Stimulated activated CD4-positive, alpha-beta T cell treated with anti-CD3 and anti-CD28 coated beads, Interleukin-2, amount 100 ng/mL, for 48 hours (primary cell): ENCODE data around the gene COMT.
"Not testable (repeated sequence)": the region's sequence is repeated elsewhere in the genome, so short reads cannot be mapped to it uniquely, and the experiment has no call there.

Source experiments
- DNase-seq, 2 donors: peaks; one replicate each; pipeline ENCODE4 v3.0.0-alpha.2; 2020

The COMT gene

DNA sequence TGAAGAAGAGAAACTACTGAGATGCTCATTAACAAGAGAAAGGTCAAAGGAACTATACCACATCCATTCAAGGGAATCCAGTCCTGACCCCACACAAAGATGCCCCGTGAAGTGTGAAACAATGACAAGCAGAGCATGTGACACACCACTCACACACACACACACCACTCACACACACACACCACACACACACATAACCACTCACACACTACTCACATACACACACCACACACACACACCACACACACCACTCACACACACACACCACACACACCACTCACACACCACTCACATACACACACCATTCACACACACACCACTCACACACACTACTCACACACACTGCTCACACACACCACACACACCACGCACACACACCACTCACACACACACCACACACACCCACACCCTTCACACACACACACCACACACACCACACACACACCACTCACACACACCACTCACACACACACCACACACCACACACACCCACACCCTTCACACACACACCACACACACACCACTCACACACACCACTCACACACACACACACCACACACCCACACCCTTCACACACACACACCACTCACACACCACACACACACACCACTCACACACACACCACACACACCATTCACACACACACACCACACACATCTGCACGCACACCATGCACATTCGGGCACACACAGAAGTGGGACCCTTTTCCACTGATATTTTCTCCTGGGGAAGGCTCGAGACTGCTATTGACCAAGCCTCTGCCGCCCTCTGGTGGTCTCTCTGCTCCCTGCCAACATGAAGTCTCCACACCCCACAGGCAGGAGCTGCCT is 32.0 kb upstream of the COMT start:
- DNase-seq = peak; percentile 81 to 85

DNA sequence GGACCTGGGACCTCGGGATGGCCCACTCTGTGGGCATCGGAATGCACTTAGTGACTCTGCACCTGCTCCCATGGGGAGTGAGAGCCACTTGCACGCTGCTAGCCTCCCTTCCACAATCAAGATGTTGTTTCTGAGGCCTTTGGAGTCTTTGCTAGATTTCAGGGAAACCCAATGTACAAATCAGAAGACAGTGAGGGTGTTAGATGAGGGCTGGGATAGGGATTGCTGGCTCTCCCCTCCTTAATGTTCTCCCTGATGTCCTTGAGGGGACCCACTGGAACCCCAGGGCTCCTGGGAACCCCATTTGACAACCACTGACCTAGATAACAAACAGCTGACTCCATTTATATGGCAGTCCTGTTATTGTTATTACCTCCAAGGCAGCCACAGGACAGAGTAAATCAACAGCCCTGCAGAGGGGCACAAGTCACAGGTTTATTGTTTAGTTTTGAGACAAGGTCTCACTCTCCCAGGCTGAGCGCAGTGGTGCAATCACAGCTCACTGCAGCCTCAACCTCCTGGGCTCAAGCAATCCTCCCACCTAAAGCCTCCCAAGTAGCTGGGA is 31.3 kb upstream of the COMT start:
- no peak for DNase-seq

DNA sequence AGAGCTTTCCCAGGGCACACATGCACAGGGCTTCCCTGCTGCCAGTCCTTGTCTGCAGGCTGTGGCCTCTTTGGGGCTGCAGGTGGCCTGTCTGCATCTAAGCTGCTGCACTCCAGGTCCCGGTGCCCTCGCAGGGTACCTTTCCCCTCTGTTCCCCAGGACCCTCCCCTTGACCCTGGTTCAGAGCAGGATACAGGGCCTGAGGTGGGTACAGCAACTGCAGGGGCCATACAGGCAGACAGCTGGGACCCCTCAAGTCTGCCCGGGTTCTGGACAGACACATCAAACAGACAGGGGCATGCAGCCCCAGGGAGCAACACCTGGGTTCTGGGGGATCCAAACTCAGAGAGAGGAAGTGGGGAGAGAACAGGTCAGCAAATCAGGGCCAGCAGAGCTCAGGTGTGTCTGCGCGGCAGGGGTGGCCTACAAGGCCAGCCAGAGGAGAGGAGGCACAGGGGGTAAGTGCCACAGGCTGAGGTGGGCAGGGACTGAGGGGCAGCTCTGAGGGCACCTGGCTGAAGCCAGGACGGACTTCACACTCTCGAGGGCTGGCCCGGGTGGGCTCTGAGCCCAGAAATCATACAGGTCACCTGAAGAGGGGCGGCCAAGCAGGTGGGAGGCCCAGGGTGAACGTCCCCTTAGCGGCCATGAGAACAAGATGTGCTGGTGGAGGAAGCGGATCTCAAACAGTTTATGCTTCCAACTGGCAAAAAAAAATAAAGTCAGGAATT is 29.9 kb upstream of the COMT start:
- no peak for DNase-seq

DNA sequence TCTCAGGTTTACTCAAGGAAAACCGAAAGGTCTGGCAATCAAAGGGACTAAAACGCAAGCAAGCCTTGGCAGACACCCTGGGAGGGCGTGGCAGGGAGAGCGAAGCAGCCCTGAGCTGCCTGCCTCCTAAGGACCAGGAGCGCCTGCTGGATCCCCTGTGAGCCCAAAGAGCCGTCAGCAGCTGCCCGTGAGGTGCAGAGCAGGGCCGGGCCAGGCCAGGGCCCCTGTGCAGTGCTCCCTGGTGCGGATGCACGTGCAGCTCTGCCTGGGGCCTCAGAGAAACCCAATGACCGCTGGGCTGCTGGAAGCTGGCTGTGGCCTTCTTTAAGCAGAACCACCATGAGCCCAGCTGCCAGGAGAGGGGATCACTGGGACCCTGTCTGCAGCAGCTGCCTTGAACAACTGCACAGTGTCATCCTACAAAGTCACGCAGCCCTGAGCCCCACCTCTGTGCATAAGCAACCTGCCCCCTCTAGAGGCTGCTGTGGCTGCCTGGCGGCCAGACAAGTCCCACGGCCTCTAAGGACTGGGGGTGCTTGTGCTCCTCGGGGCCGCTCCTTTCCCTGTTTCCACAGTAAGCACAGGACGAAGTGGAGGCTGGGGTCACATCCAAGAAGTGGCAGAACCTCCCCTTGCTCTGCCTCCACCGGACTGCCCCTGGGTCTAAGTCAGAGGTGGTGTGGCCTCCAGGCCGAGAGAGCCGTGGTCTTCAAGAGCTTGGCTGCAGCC is 29.1 kb upstream of the COMT start:
- DNase-seq = no peak

DNA sequence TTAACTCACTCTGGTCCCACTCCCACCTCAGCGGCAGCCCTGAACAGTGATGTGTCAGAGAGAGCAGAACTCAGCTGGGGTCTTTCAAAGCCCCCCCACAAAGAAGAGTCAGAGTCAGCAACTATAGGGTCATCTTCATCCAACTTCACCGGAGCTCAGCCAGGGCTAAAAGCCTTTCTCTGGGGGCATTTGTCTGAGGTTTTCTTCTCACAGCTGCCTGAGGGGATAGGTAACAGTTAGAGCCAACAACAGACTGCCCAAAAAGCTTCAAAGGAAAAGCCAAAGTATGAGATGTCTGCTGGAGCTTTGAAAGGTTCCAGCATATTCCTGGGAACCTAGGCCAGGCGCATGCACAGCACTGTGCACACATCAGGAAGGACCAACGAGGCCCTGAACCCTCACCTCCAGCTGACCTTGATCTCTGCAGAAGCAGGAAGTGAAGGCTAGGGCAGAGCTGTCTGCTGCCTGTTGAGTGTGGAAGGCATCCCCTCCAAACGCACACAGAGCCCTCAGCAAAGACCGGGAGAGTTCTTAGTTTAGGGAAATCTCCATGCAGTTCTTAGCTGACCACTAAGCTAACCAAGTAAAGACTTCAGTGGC is 28.1 kb upstream of the COMT start:
- DNase-seq = no peak

DNA sequence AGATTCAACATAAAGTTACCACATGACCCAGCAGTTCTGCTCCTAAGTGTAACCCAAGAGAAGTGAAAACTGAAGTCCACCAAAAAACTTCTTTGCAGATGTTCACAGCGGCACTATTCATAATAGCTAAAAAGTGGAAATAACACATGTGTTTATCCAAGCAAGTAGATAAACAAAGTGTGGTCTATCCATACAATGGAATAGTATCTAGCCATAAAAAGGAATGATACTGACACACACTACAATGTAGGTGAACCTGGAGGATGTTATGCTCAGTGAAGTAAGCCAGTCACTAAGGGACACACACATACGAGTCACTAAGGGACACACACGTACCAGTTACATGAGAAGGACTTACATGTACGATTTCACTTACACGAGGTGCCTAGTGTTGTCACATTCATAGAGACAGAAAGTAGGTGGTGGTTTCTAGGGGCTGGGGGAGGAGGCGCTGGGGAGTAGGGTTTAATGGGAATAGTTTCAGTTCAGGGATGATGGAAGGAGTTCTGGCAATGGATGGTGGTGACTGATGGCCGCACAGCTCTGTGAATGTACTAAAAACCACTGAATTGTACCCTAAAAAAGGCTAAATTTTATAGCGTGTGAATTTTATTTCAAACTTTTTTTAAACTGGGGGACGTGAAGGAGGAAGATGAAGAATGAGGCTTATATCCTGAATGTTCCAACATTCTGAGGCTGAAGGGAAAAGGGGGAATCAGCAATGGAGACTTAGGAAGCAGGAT is 27.2 kb upstream of the COMT start:
- no peak for DNase-seq

DNA sequence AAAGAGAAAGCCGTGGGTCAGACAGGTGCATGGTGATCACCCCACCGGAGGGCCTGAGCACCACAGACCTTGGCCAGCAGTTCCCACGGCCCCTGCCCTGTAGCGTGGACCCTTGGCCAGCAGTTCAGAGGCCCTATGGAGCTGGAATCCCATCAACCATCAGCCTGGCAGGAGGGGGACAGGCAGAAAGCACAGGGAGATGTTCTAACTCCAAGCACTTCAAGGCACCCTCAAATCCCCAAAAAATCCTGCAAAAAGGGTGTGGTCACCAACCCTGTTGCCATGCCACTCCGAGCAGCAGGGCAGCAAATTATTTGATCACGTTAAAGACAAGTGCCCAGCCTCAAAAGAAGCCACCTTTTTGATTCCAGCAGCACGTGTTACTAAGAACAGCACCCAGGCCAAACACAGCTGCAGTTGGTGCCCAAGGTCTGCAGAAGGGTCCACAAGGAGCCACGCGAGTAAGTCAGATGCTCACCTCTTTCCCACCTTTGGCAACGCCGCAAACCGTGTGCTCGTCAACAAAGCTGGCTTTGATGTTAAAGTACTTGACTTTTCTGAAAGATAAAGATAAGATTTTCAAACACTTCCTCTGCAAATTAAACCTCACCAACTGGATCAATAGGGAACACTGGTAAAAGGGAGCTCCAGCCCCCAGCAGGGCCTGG is 26.2 kb upstream of the COMT start:
- no peak for DNase-seq

DNA sequence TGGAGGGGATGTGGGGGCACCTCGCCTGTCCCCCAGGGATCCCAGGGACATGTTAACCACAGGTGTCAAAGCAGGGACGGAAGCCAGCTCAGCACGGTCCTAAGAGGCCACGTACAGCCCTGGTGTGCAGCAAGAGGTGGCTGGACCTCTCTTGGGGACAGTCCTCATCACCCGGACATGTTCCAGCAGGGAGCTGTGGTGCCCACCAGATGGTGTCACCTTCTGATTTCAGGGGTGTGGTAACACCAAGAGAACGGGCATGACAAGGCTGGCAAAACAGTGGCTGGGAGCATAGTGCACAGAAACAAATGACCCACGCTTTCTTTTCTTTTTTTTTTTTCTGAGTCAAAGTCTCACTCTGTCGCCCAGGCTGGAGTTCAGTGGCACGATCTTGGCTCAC is 25.6 kb upstream of the COMT start:
- DNase-seq = no peak

DNA sequence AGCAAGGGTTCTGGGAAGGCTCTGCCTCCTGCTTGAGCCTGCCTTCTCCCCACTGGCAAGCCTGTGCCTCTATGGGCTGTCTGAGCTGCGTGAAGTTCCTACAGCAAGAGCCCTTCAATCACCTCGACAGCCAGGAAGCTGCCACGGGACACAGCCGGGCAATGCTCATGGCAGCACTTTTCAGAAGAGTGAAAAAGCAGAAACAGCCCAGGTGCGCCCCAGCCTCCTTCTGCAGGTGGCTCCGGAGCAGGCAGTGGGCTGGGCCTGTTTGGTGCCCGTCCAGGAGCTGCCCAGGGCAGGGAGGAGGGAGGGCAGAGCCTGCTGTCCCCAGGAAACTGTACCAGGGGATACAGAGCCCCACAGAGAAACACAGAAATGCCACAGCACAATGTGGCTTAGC is 24.6 kb upstream of the COMT start:
- DNase-seq = no peak

DNA sequence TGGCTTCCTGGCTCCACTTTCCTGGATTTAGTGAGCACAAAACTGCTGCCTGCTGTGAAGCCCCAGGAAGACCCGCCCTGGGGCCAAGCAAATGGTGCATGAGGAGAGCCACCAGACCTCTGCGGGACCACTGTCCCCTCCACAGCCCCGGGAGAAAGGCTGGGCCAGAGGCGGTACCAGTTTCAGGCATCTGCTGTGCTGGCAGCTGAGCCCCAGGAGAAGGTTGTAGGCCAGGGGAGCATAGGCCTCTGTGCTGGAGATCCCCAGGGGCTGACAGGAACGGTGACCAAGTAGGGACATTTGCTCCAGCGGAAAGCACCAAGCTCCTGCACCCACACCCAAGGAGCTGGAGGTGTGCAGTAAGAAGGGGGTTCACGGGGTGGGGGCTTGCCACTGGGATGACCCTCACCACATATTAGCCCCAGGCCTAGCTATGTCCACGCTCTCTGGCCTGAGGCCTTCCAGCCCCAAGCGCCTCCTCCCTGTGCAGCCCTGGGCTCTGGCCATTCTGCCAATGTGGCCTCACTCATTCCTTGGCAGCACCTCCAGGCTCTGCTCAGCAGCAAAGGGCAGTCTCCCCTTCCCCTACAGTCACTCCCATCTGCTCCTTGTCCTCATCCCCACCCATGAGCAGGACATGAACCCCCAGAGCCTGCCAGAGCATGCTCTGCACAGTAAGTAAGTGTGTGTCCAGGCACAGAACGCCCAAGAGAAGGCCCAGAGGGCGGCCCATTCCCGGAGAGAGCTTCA is 24.0 kb upstream of the COMT start:
- no peak for DNase-seq

DNA sequence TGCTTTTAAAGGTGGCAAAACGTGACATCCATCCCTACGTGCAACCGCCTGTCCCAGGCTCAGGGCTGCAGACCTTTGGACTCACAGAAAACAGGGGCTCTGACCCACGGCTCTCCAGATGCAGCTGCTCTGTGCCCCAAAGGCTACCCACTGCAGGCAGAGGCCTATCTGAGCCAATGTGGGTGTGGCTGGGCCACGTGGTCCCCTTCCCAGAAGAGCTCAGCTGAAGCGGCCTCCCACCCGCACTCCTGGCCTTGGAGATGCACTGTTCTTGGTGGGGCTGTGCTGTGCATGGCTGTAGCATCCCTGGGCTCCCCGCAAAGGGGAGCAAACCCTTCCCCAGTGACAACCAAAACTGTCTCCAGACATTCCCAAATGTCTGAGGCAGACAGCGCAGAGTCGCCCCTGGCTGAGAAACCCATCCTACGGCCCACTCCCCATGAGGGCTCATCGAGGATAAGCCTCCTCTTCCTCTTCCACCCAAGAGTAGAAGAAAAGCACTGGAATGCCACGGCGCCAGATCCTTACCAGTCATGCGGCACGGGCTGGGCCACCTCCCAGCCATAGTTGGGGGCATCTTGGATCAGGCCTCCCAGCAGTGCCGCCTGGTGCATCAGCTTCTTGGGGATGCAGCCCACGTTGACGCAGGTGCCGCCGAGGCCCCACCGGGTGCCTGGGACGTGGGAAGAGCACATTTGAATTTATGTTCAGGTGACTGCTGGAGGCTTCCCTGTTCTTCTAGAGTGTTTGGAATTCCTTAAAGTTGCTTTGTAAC is 23.1 kb upstream of the COMT start:
- no peak for DNase-seq

DNA sequence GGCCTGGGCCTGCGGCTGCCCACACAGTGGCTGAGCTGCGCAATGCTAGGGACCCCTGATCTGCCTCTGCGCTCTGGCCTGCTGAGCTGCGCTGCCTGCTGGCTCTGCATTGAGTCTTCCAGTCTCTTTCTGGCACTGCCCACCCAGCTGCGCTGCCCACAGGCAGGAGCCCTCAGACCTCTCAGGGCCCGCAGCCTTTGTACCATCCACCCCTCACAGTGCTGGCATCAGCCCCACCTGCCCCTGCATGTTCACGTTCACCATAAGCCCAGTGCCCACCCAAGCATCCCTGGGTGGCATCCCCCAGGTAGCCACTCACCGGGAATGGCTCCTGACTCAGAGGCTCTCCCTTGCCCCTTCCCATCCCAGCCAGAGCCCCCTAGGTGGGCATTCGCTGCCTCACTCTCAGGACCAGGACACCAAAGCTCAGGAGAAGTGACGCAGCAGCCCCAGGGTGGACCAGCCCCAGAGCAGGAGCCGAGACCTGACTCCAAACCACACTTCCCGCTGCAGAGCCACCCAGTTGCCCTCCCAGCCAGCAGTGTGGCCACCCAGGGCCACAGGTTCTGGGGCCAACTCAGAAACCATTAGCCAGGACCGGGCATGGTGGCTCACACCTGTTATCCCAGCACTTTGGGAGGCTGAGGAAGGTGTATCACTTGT is 21.7 kb upstream of the COMT start:
- no peak for DNase-seq

DNA sequence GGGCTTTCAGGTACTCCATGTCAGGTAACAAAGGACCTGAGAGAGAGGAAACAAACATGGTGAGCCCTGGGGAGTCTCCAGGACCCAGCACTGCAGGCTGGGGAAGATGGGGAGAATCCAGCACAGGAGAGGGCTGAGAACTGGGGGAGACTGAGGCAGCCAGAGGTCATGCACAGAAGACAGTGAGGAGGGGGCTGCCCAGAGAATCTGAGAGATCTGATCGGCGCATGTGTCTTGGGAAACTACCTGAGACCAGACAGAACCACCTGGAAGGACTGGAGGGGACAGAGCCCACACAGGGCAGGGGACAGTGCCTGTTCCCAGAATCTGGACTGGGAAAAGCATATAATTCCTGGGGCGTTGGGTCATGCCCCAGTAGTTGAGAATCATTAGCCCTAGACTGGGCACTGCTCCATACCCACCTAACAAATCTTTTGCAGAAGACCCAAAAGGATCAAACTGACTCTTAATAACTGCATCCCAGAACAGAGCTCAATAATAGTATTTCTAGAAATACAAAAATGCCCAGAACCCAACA is 20.0 kb upstream of the COMT start:
- DNase-seq = no peak

DNA sequence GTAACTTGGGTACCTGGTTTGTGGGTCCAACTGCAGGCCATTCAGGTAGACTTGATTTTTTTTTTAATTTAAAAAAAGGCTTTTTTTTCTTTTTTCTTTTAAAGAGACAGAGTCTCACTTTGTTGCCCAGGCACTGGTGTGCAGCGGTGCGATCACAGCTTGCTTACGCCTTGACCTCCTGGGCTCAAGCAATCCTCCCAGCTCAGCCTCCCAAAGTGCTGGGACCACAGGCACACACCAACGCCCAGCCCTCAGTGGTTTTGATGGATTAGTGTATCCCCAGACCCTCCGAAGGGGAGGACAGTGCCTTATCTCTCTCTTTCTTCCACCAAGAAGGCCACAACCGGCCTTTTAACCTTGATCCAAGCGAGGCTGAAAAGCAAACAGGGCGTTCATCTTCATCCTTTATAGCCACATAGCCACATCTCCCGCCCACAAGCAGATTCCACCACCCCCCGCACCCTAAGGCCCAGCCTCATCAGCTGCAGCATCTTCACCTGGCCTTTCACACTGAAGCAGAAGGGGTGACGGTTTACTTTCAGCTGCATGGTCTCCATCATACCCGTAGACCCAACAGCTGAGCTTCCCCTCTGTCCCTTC is 17.6 kb upstream of the COMT start:
- DNase-seq = no peak

DNA sequence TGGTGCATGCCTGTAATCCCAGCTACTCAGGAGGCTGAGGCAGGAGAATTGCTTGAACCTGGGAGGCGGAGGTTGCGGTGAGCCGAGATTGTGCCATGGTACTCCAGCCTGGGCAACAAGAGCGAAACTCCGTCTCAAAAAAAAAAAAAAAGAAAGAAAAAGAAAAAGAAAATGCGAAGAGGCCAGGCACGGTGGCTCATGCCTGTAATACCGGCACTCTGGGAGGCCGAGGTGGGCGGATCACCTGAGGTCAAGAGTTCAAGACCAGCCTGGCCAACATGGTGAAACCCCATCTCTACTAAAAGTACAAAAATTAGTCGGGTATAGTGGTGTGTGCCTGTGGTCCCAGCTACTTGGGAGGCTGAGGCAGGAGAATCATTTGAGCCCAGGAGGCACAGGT is 15.5 kb upstream of the COMT start:
- DNase-seq = not testable (repeated sequence)

DNA sequence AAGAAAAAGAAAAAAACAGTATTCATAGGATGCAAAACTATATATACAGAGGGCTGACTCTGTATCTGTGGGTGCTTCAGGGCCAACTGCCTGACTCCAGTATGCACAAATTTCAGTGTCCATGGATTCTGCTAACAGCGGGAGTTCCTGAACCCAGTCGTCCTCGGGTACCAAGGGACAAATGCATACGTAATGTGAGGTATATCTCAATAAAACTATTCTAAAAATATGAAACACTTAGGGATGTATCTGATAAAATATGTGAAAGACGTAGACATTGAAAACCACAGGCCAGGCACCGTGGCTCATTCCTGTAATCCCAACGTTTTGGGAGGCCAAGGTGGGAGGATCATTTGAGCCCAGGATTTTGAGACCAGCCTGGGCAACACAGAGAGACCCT is 13.9 kb upstream of the COMT start:
- no peak for DNase-seq

DNA sequence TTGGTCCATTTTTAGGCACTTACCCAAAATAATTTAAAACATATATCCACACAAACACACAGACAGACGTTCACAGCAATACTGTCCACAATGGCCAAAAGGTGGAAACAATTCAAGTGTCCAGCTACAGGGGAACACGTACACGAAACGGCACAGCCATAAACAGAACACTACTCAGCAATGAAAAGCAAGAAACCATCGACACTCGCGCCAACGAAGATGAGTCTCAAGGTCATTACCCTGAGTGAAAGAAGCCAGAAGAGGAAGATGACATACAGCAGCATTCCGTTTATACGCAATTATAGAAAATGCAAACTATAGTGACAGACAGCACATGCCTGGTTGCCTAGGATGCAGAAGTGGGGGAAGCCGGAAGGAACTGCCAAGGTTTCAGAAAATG is 13.4 kb upstream of the COMT start:
- DNase-seq = no peak

DNA sequence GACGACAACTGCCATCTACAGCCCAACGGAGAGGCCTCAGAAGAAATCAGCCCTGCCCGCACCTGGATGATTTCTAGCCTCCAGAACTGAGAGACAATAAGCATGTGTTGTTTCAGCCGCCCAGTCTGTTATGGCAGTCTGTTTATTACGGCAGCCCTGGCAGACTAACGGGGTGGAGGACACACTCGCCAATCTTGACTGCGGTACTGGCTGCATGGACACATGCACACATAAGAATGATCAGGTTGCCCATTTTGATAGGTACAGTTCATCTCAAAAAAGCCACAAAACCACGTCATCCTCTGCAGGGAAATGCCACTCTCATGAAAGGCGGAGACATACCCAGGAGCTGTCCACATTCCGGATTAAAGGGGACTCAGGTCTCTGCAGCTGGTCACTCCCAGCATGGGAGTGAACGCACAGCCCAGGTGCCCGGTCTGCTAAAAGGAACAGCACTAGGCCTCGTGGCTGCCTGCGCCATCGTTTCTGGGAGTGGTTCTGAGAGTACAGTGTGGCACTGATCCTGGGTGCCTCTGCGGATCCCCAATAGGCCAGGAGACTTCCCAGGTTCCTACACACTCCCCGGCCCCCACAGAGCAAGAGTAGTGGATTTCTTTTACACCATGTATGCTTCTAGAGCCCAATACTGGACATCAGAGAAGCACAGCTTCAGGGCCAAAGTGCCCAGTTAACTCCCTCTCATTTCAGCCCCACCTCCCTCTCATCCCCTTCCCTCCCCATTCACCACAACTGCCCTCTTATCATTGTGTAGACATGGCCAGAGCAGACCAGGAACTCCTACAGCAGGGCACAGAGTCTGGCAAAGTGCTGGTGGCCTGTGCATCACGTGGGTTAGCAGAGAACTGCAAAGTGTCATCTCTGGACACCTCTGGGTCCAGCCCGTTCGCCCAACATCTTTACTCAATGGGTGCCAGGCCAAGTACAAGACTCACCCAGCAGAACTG is 11.7 kb upstream of the COMT start:
- DNase-seq = no peak
